Natural killer cell (primary cell): ENCODE results near the gene FIGNL1. TPM values are rescaled to one million over a fixed set of nuclear protein-coding genes. Genes with fewer than 3 reads are reported as not detected.

Experiments
- ATAC-seq, 3 donors: fragments of 150-1000 bp in 2 of 3; fragments of 200-7000 bp in 1 of 3; cut with Tn5 transposase; 1 replicate in 1 of 3; 2 replicates in 2 of 3; pipeline ENCODE4 v1.10.0; 2021; ENCODE audit warnings: mild to moderate bottlenecking in 2 of 3, moderate library complexity in 2 of 3
- DNase-seq, 2 donors: peaks; one replicate each; pipeline versions ENCODE4 v3.0.0 to v3.0.0-alpha.2; 2013 to 2021; ENCODE audit warnings: mixed read lengths in 1 of 2
- H3K27ac ChIP-seq: one replicate; pipeline ENCODE4 v1.5.1; 2013; ENCODE audit warnings: mild to moderate bottlenecking, low read length
- H3K27me3 ChIP-seq: one replicate; pipeline ENCODE4 v1.6.1; 2013; ENCODE audit warnings: low read length; ENCODE audit not compliant: control insufficient read depth, insufficient read depth
- H3K36me3 ChIP-seq: one replicate; pipeline ENCODE4 v1.6.1; 2013; ENCODE audit warnings: low read length; ENCODE audit not compliant: control insufficient read depth, insufficient read depth
- H3K4me1 ChIP-seq: one replicate; pipeline ENCODE4 v1.6.1; 2013; ENCODE audit warnings: low read length; ENCODE audit not compliant: control insufficient read depth, insufficient read depth
- H3K4me3 ChIP-seq: one replicate; pipeline ENCODE4 v1.5.1; 2013; ENCODE audit warnings: low read length
- H3K9me3 ChIP-seq: one replicate; pipeline ENCODE4 v1.6.1; 2013; ENCODE audit warnings: low read length; ENCODE audit not compliant: control insufficient read depth, insufficient read depth
- H3K27ac Mint-ChIP-seq, 2 donors: one replicate each; pipeline ENCODE4 v1.8.0; 2022; ENCODE audit warnings: mild to moderate bottlenecking in 2 of 2, mixed read lengths in 2 of 2, moderate library complexity in 1 of 2
- H3K27me3 Mint-ChIP-seq, 2 donors: one replicate each; pipeline ENCODE4 v1.8.0; 2022; ENCODE audit warnings: low read depth in 2 of 2, mixed read lengths in 2 of 2
- H3K36me3 Mint-ChIP-seq: one replicate; pipeline ENCODE4 v1.8.0; 2022; ENCODE audit warnings: mixed read lengths
- H3K4me1 Mint-ChIP-seq, 2 donors: one replicate each; pipeline ENCODE4 v1.8.0; 2022; ENCODE audit warnings: mixed read lengths in 2 of 2
- H3K4me3 Mint-ChIP-seq: one replicate; pipeline ENCODE4 v1.8.0; 2022; ENCODE audit warnings: mild to moderate bottlenecking, moderate library complexity, mixed read lengths
- H3K9me3 Mint-ChIP-seq, 2 donors: one replicate each; pipeline ENCODE4 v1.8.0; 2022; ENCODE audit warnings: mixed read lengths in 2 of 2
- CTCF ChIP-seq: fragments of 200-600 bp; IDR thresholded peaks from one replicate; pipeline ENCODE4 v1.8.0; 2022; ENCODE audit warnings: antibody characterized with exemption
- WGBS: methylation state at CpG from one replicate; pipeline ENCODE4 v1.1.7; 2013; ENCODE audit warnings: missing lambda C conversion rate; ENCODE audit not compliant: insufficient coverage; 5-methylcytosine and 5-hydroxymethylcytosine counted together
- intact Hi-C: fragments of 100-400 bp; cut with micrococcal nuclease; formaldehyde crosslinking; loops from one replicate; pipeline ENCODE4 v1.14.2; 2022
- total RNA-seq, 4 donors: library from RNA; stranded (reverse); fragments of 120-200 nt in 1 of 4; gene quantifications; one replicate each; pipeline versions ENCODE4 v1.2.3 to v1.2.4, GENCODE V29; 2013 to 2022

Gene FIGNL1
- total RNA-seq, 3 donors from 2014 or later (not counting 1 experiment from before 2014, with no cell fraction given) = 5.5 to 12.6 (median 7.6) TPM

GRCh38 chr7:50450590-50451032 is 461 bp upstream of the FIGNL1 start:
- Histone ChIP-seq H3K27me3 (no peaks in the 10 kb centered on the region), H3K27ac (peak overlapping the region; percentile 87), H3K4me3 (peak overlapping the region; percentile 63), H3K4me1 (peaks cover 16% of the 10 kb centered on the region), H3K36me3 (peaks cover 17% of the 10 kb centered on the region), H3K9me3 (no peaks in the 10 kb centered on the region)
- no peaks in the 10 kb centered on the region for H3K9me3 Mint-ChIP-seq
- H3K27me3 Mint-ChIP-seq = peaks cover 11 to 28% of the 10 kb centered on the region in 2 donors
- WGBS = 11% methylated on average over 32 of the region's 32 CpGs
- peaks cover 23 to 24% of the 10 kb centered on the region in 2 donors for H3K4me1 Mint-ChIP-seq
- no peak for TF ChIP-seq CTCF
- ATAC-seq = peak; percentile 18 to 25 (median 20)
- intact Hi-C loops = no loop called here
- H3K27ac Mint-ChIP-seq = peak overlapping the region; percentile 8 to 96
- peak in 1 of 2 donors; percentile 56 for DNase-seq
- H3K36me3 Mint-ChIP-seq = peaks cover 9% of the 10 kb centered on the region
- H3K4me3 Mint-ChIP-seq = peak overlapping the region; percentile 93

- no peaks in the 10 kb centered on the region for H3K9me3 ChIP-seq
- ATAC-seq (peak in 1 of 3 donors; percentile 15), DNase-seq (peak in 1 of 2 donors; percentile 20)
- peaks cover 16% of the 10 kb centered on the region for H3K4me1 ChIP-seq
- 25% methylated on average over 5 of the region's 5 CpGs for WGBS
- H3K36me3 Mint-ChIP-seq = peaks cover 9% of the 10 kb centered on the region
- H3K27me3 Mint-ChIP-seq = peaks cover 8 to 17% of the 10 kb centered on the region in 2 donors
- peak overlapping the region; percentile 63 for H3K4me3 ChIP-seq
- peaks cover 23 to 24% of the 10 kb centered on the region in 2 donors for H3K4me1 Mint-ChIP-seq
- intact Hi-C loops = no loop called here
- no peaks in the 10 kb centered on the region for H3K9me3 Mint-ChIP-seq
- no peaks in the 10 kb centered on the region for H3K27me3 ChIP-seq
- TF ChIP-seq CTCF = no peak
- peak overlapping the region; percentile 8 to 96 for H3K27ac Mint-ChIP-seq
- H3K27ac ChIP-seq = peak overlapping the region; percentile 78
- peaks cover 25% of the 10 kb centered on the region for H3K36me3 ChIP-seq
- H3K4me3 Mint-ChIP-seq = peak overlapping the region; percentile 93
These were observed 659 bp downstream of the FIGNL1 start for GRCh38 chr7:50449501-50449880.

- no peaks in the 10 kb centered on the region for H3K27me3 ChIP-seq
- Mint-ChIP-seq H3K4me3 (peak overlapping the region; percentile 35), H3K27ac (peak overlapping the region; percentile 8 to 96), H3K4me1 (peaks cover 23 to 24% of the 10 kb centered on the region in 2 donors), H3K9me3 (no peaks in the 10 kb centered on the region), H3K27me3 (peaks cover 8 to 11% of the 10 kb centered on the region in 2 donors), H3K36me3 (peaks cover 9% of the 10 kb centered on the region)
- H3K36me3 ChIP-seq = peaks cover 28% of the 10 kb centered on the region
- intact Hi-C loops = no loop called here
- DNase-seq (no peak), ATAC-seq (no peak)
- H3K4me1 ChIP-seq = peaks cover 16% of the 10 kb centered on the region
- H3K27ac ChIP-seq = no peak overlapping the region
- no peak for TF ChIP-seq CTCF
- H3K4me3 ChIP-seq = no peak overlapping the region
- H3K9me3 ChIP-seq = no peaks in the 10 kb centered on the region
These were observed 1.3 kb downstream of the FIGNL1 start for GRCh38 chr7:50448823-50449222.

- Mint-ChIP-seq H3K27me3 (no peaks in the 10 kb centered on the region), H3K9me3 (no peaks in the 10 kb centered on the region), H3K4me3 (no peak overlapping the region), H3K36me3 (peaks cover 9% of the 10 kb centered on the region), H3K27ac (peak overlapping the region in 1 of 2 donors; percentile 40), H3K4me1 (peaks cover 23 to 24% of the 10 kb centered on the region in 2 donors)
- DNase-seq (no peak), ATAC-seq (no peak)
- TF ChIP-seq CTCF = no peak
- H3K36me3 ChIP-seq = peaks cover 30% of the 10 kb centered on the region
- no peaks in the 10 kb centered on the region for H3K27me3 ChIP-seq
- 69% methylated on average over 4 of the region's 4 CpGs for WGBS
- no peak overlapping the region for H3K4me3 ChIP-seq
- H3K4me1 ChIP-seq = peaks cover 16% of the 10 kb centered on the region
- intact Hi-C loops = no loop called here
- no peaks in the 10 kb centered on the region for H3K9me3 ChIP-seq
- H3K27ac ChIP-seq = no peak overlapping the region
These were observed 3.6 kb downstream of the FIGNL1 start for GRCh38 chr7:50446542-50446960.
